ENCODE results near the gene SLX9.

The SLX9 gene

GRCh38 chr21:44994047-44994694 lies 54.3 kb downstream of the SLX9 start:
- no peak for TF ChIP-seq CTCF (IDR thresholded peaks at IDR 0.05; ENCODE audit: low read length, missing control alignments)
- no peak for DNase-seq (ENCODE audit: low read depth)
- H3K4me3 ChIP-seq (replicated peaks; ENCODE audit: low read depth, low read length), result no peak overlapping the region

GRCh38 chr21:44994695-44995342 lies 55.0 kb downstream of the SLX9 start:
- no peak for DNase-seq (ENCODE audit: low read depth)
- no peak overlapping the region for H3K4me3 ChIP-seq (replicated peaks; ENCODE audit: low read depth, low read length)
- TF ChIP-seq CTCF (IDR thresholded peaks at IDR 0.05; ENCODE audit: low read length, missing control alignments), result no peak

- no peak for TF ChIP-seq CTCF (IDR thresholded peaks at IDR 0.05; ENCODE audit: low read length, missing control alignments)
- no peak overlapping the region for H3K4me3 ChIP-seq (replicated peaks; ENCODE audit: low read depth, low read length)
- DNase-seq (ENCODE audit: low read depth), result no peak
Observed at GRCh38 chr21:44995343-44995941, 55.6 kb downstream of the SLX9 start.

- no peak for DNase-seq (ENCODE audit: low read depth)
Observed at GRCh38 chr21:44996096-44996495, 56.3 kb downstream of the SLX9 start.

GRCh38 chr21:44996501-44996921 lies 56.7 kb downstream of the SLX9 start:
- no peak for TF ChIP-seq CTCF (IDR thresholded peaks at IDR 0.05; ENCODE audit: low read length, missing control alignments)
- DNase-seq (ENCODE audit: low read depth), result no peak
- no peak overlapping the region for H3K4me3 ChIP-seq (replicated peaks; ENCODE audit: low read depth, low read length)

More at GRCh38 chr21:44996096-44996495, 56.3 kb downstream of the SLX9 start:
- no peak for TF ChIP-seq CTCF (IDR thresholded peaks at IDR 0.05; ENCODE audit: low read length, missing control alignments)
- no peak overlapping the region for H3K4me3 ChIP-seq (replicated peaks; ENCODE audit: low read depth, low read length)

- no peak overlapping the region for H3K4me3 ChIP-seq (replicated peaks; ENCODE audit: low read depth, low read length)
- TF ChIP-seq CTCF (IDR thresholded peaks at IDR 0.05; ENCODE audit: low read length, missing control alignments), result no peak
- no peak for DNase-seq (ENCODE audit: low read depth)
Observed at GRCh38 chr21:44996983-44997936, 57.4 kb downstream of the SLX9 start.

Measured in fibroblast of pulmonary artery (primary cell).